HCT116 (cell line): Measurements from ENCODE around the gene NAA80. TPM values are rescaled to one million over a fixed set of nuclear protein-coding genes. Genes with fewer than 3 reads are reported as not detected.

Experiments
- ATAC-seq: fragments of 200-7000 bp; cut with Tn5 transposase; 2 replicates; pipeline ENCODE4 v1.9.1; 2020; ENCODE audit warnings: mild to moderate bottlenecking, moderate library complexity
- BruUV-seq: library from RNA; stranded (reverse); fragments of 400-500 nt; replicated peaks from 2 replicates; lab custom pipeline; 2021; lab: Mats Ljungman, UMichigan
- CTCF ChIA-PET: fragments of 300-600 bp; sonication (Branson Sonifier 250); formaldehyde crosslinking; loops from one replicate; lab custom pipeline; 2021; ENCODE audit warnings: antibody characterized with exemption; lab: Charles Lee
- POLR2A ChIA-PET: fragments of 300-600, 350-600 bp; sonication (Branson Sonifier 250); formaldehyde crosslinking; loops from one replicate; lab custom pipeline; 2021; ENCODE audit warnings: antibody characterized with exemption; lab: Charles Lee
- RAD21 ChIA-PET, 2 experiments: fragments of 300-600 bp; sonication (Branson Sonifier 250); formaldehyde crosslinking; loops; one replicate each; lab custom pipeline; 2023; ENCODE audit warnings: low total read pairs in 2 of 2; ENCODE audit not compliant: uncharacterized antibody in 2 of 2, unreplicated experiment in 2 of 2, low non-redundant PET in 1 of 2; lab: Charles Lee
- DNase-seq: peaks from one replicate; pipeline ENCODE4 v3.0.0-alpha.2; 2010; ENCODE audit warnings: low read depth, low spot score
- H2AFZ ChIP-seq: fragments of 200-600 bp; shearing (Covaris generic), sonication (generic); 2 replicates; pipeline ENCODE4 v1.6.1; 2017; ENCODE audit warnings: low read depth, mixed run types, mixed read lengths, antibody characterized with exemption, low read length; ENCODE audit not compliant: poor library complexity, severe bottlenecking
- H3K27ac ChIP-seq: 2 replicates; pipeline ENCODE4 v1.5.1; 2012; ENCODE audit warnings: low read depth, low read length
- H3K27me3 ChIP-seq: fragments of 200-600 bp; sonication (generic); 2 replicates; pipeline ENCODE4 v1.6.1; 2016; ENCODE audit warnings: mixed run types, low read length, mixed read lengths; ENCODE audit not compliant: insufficient read depth
- H3K36me3 ChIP-seq, 2 experiments: fragments of 200-500 bp in 1 of 2; fragments of 200-600 bp in 1 of 2; sonication (Bioruptor generic) in 1 of 2; sonication (generic) in 1 of 2; 2 replicates each; pipeline versions ENCODE4 v1.5.1 to v1.6.1; 2014 to 2016; ENCODE audit warnings: low read length in 2 of 2, inconsistent platforms in 1 of 2, mixed read lengths in 1 of 2, mixed run types in 1 of 2; ENCODE audit not compliant: insufficient read depth in 2 of 2, control insufficient read depth in 1 of 2
- H3K4me1 ChIP-seq, 2 experiments: fragments of 200-600 bp in 1 of 2; sonication (generic) in 1 of 2; 2 replicates each; pipeline versions ENCODE4 v1.5.1 to v1.6.1; 2012 to 2017; ENCODE audit warnings: low read length in 2 of 2, inconsistent platforms in 1 of 2, mild to moderate bottlenecking in 1 of 2, mixed read lengths in 1 of 2, mixed run types in 1 of 2, moderate library complexity in 1 of 2; ENCODE audit not compliant: insufficient read depth in 2 of 2, control insufficient read depth in 1 of 2
- H3K4me2 ChIP-seq: fragments of 200-600 bp; sonication (generic); 2 replicates; pipeline ENCODE4 v1.6.1; 2017; ENCODE audit warnings: mixed run types, low read length, mixed read lengths
- H3K4me3 ChIP-seq, 2 experiments: fragments of 200-600 bp in 1 of 2; sonication (generic) in 1 of 2; replicated peaks in 1 of 2; 2 replicates each; pipeline ENCODE4 v1.5.1; 2011 to 2016; ENCODE audit warnings: low read length in 2 of 2, control low read depth in 1 of 2, low read depth in 1 of 2, mild to moderate bottlenecking in 1 of 2, mixed read lengths in 1 of 2, mixed run types in 1 of 2
- H3K79me2 ChIP-seq: fragments of 200-600 bp; sonication (generic); 2 replicates; pipeline ENCODE4 v1.6.1; 2017; ENCODE audit warnings: mild to moderate bottlenecking, mixed run types, low read length, moderate library complexity, mixed read lengths; ENCODE audit not compliant: insufficient read depth
- H3K9ac ChIP-seq: fragments of 200-600 bp; sonication (generic); 2 replicates; pipeline ENCODE4 v1.6.1; 2016; ENCODE audit warnings: low read length, mixed read lengths
- H3K9me2 ChIP-seq: fragments of 200-600 bp; sonication (generic), shearing (Covaris generic); 2 replicates; pipeline ENCODE4 v1.6.1; 2017; ENCODE audit warnings: mixed run types, mild to moderate bottlenecking, moderate library complexity; ENCODE audit not compliant: insufficient read depth
- H3K9me3 ChIP-seq, 2 experiments: fragments of 200-500 bp in 1 of 2; fragments of 200-600 bp in 1 of 2; sonication (Bioruptor generic) in 1 of 2; sonication (generic) in 1 of 2; 2 replicates each; pipeline ENCODE4 v1.6.1; 2014 to 2017; ENCODE audit warnings: low read length in 2 of 2, mixed read lengths in 2 of 2, inconsistent platforms in 1 of 2, low read depth in 1 of 2, mild to moderate bottlenecking in 1 of 2, mixed run types in 1 of 2, moderate library complexity in 1 of 2; ENCODE audit not compliant: control insufficient read depth in 1 of 2, insufficient read depth in 1 of 2
- H4K20me1 ChIP-seq: fragments of 200-600 bp; sonication (generic), shearing (Covaris generic); 2 replicates; pipeline ENCODE4 v1.6.1; 2017; ENCODE audit warnings: mixed run types, mild to moderate bottlenecking, moderate library complexity; ENCODE audit not compliant: insufficient read depth
- EGR1 ChIP-seq: IDR thresholded peaks from 2 replicates; pipeline ENCODE4 v1.6.1; 2012; ENCODE audit warnings: low read depth
- EZH2phosphoT487 ChIP-seq: fragments of 200-600 bp; IDR thresholded peaks from 2 replicates; pipeline ENCODE4 v1.6.1; 2018; ENCODE audit warnings: antibody characterized with exemption, borderline replicate concordance
- FOSL1 ChIP-seq: IDR thresholded peaks from 2 replicates; pipeline ENCODE4 v1.6.1; 2012; ENCODE audit warnings: low read depth
- JUND ChIP-seq: IDR thresholded peaks from 2 replicates; pipeline ENCODE4 v1.6.1; 2012
- intact Hi-C: fragments of 100-400 bp; cut with micrococcal nuclease; formaldehyde crosslinking; loops from 2 replicates; pipeline ENCODE4 v1.10.0; 2022
- total RNA-seq: library from RNA; stranded (reverse); gene quantifications from one replicate; pipeline ENCODE4 v1.2.1, GENCODE V29; 2021; ENCODE audit not compliant: unreplicated experiment
- TF ChIP-seq, protein P1 (sequence below), 3 experiments: fragments of 200-600 bp in 1 of 3; sonication (generic) in 1 of 3; IDR thresholded peaks in 2 of 3; conservative IDR thresholded peaks in 1 of 3; 2 replicates each; pipeline ENCODE4 v1.5.1; 2012 to 2017; ENCODE audit warnings: low read depth in 2 of 3, low read length in 2 of 3, antibody characterized with exemption in 1 of 3, borderline replicate concordance in 1 of 3, control low read depth in 1 of 3, mild to moderate bottlenecking in 1 of 3, mixed read lengths in 1 of 3, mixed run types in 1 of 3, moderate library complexity in 1 of 3; ENCODE audit not compliant: insufficient read depth in 1 of 3
- TF ChIP-seq, protein P2 (sequence below): IDR thresholded peaks from 2 replicates; pipeline ENCODE4 v1.6.1; 2012
- TF ChIP-seq, protein P3 (sequence below): IDR thresholded peaks from 2 replicates; pipeline ENCODE4 v1.6.1; 2011; ENCODE audit warnings: mild to moderate bottlenecking, low read length, moderate library complexity; ENCODE audit not compliant: insufficient replicate concordance; ENCODE audit errors: extremely low read depth

Gene NAA80
- total RNA-seq, 1 experiment from 2014 or later, result 21.3 TPM

DNA sequence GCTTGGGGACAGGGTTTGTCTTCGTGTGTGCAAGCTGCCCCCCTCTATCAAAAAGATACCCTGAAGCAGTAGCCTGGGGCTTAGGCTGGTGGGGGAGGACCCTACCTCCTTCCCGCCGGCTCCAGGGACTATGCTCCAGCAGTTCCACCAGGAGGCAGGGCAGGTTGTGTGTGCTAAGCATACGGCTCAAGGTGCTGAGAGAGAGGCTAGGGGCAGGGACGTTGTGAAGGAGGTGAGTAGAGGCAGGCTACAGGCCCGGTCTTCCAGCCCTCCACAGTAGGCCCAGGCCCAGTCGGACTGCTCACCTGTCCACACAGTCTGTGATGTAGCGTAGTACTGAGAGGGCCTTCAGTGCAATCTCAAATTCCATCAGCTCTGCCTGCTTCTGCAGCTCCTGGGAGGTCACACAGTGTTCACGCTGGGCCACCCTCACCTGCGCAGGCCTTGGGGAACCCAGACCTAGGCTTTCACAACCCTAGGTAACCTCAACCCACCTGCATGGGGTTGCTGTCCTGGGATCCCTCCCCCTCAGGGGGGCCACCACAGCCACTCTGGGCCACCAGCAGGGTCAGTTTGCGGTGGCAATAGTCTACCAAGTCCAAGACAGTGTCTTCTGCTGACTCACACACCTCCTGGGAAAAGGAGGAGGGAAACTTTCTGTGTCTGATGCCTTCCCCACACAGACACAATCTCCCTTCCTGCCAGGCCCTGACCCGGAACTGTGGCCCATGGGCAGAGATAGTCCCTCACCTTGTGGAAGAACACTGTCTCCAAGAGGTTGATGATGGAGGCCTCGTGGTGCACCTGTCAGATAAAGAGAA lies 43.8 kb upstream of the NAA80 start:
- TF ChIP-seq, protein P1, sequence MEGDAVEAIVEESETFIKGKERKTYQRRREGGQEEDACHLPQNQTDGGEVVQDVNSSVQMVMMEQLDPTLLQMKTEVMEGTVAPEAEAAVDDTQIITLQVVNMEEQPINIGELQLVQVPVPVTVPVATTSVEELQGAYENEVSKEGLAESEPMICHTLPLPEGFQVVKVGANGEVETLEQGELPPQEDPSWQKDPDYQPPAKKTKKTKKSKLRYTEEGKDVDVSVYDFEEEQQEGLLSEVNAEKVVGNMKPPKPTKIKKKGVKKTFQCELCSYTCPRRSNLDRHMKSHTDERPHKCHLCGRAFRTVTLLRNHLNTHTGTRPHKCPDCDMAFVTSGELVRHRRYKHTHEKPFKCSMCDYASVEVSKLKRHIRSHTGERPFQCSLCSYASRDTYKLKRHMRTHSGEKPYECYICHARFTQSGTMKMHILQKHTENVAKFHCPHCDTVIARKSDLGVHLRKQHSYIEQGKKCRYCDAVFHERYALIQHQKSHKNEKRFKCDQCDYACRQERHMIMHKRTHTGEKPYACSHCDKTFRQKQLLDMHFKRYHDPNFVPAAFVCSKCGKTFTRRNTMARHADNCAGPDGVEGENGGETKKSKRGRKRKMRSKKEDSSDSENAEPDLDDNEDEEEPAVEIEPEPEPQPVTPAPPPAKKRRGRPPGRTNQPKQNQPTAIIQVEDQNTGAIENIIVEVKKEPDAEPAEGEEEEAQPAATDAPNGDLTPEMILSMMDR (IDR thresholded peaks at IDR 0.05 in 2 of 3, conservative IDR thresholded peaks at IDR 0.05 in 1 of 3; ENCODE audit: borderline replicate concordance in 1 of 3, insufficient read depth in 1 of 3, low read depth in 2 of 3, low read length in 2 of 3), result peak in 2 of 3 experiments; percentile 24 to 32; a peak in 2 of 6 replicates
- TF ChIP-seq EZH2phosphoT487, result no peak
- TF ChIP-seq, all 23 proteins: peak for 1
- no TSS peak for BruUV-seq
- intact Hi-C loops, result no loop called here
- ATAC-seq (no peak), DNase-seq (no peak)
- no peaks in the 10 kb centered on the region for H3K27me3 ChIP-seq
- ChIA-PET CTCF (no interaction called here), RAD21 (no interaction called here), POLR2A (no interaction called here)
- no peak overlapping the region for H3K27ac ChIP-seq
- H3K36me3 ChIP-seq, result peaks cover 0 to 3% of the 10 kb centered on the region in 2 experiments; a peak in 1 of 4 replicates
- no peaks in the 10 kb centered on the region for H4K20me1 ChIP-seq
- H3K9me2 ChIP-seq, result no peaks in the 10 kb centered on the region
- no peaks in the 10 kb centered on the region for H3K9me3 ChIP-seq
- H2AFZ ChIP-seq, result no peak overlapping the region
- H3K4me1 ChIP-seq, result peaks cover 24 to 60% of the 10 kb centered on the region in 2 experiments
- no peak overlapping the region for H3K4me2 ChIP-seq
- no peak overlapping the region for H3K9ac ChIP-seq
- H3K79me2 ChIP-seq, result peaks cover 21% of the 10 kb centered on the region
- no peak overlapping the region for H3K4me3 ChIP-seq

DNA sequence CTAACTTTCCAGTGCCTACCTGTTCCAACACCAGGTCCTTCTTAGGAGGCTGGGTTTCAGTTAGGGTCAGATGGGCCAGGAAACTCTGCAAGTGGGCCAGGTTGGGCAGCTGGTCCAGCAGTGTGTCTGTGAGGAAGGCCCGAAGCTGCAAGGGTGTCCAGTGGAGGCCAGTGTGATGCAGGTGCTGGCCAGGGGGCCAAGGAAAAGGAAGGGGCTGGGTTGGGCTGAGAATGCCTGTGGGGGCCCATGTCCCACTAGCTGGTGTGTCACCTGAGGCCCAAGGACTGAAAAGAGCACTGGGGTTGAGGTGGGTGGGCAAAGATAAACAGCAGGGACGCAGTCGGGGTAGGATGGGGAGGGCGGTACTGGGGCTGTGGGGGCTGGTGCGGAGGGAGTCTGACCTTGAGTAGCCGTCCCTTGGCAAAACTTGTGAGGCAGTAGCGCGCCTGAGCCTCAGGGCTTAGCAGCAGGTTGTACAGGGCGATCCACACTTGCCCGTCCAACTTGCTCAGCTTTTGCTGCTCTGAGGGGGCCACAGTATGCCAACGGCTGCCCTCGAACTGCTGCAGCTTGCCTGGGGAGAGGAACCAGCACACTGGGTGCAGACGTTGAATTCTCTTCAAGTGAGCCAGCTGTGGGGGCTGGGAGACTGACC lies 42.9 kb upstream of the NAA80 start:
- Histone ChIP-seq H2AFZ (no peak overlapping the region), H3K9me3 (no peaks in the 10 kb centered on the region), H4K20me1 (no peaks in the 10 kb centered on the region), H3K4me2 (peak overlapping the region; percentile 95), H3K9me2 (no peaks in the 10 kb centered on the region), H3K4me1 (peaks cover 28 to 62% of the 10 kb centered on the region in 2 experiments), H3K79me2 (peaks cover 22% of the 10 kb centered on the region), H3K27me3 (no peaks in the 10 kb centered on the region), H3K36me3 (no peaks in the 10 kb centered on the region), H3K4me3 (no peak overlapping the region), H3K9ac (0 out of 2 replicates have a peak overlapping the region, but pooled peaks have one; percentile 98), H3K27ac (no peak overlapping the region)
- ChIA-PET RAD21 (no interaction called here), POLR2A (no interaction called here), CTCF (no interaction called here)
- ATAC-seq (no peak), DNase-seq (no peak)
- BruUV-seq, result no TSS peak
- intact Hi-C loops, result no loop called here
- TF ChIP-seq, protein P2, sequence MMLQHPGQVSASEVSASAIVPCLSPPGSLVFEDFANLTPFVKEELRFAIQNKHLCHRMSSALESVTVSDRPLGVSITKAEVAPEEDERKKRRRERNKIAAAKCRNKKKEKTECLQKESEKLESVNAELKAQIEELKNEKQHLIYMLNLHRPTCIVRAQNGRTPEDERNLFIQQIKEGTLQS, result no peak
- TF ChIP-seq, protein P1 (IDR thresholded peaks at IDR 0.05 in 2 of 3, conservative IDR thresholded peaks at IDR 0.05 in 1 of 3; ENCODE audit: borderline replicate concordance in 1 of 3, insufficient read depth in 1 of 3, low read depth in 2 of 3, low read length in 2 of 3), result no peak
- TF ChIP-seq JUND (no peak), EGR1 (no peak), FOSL1 (no peak)
- TF ChIP-seq, protein P3, sequence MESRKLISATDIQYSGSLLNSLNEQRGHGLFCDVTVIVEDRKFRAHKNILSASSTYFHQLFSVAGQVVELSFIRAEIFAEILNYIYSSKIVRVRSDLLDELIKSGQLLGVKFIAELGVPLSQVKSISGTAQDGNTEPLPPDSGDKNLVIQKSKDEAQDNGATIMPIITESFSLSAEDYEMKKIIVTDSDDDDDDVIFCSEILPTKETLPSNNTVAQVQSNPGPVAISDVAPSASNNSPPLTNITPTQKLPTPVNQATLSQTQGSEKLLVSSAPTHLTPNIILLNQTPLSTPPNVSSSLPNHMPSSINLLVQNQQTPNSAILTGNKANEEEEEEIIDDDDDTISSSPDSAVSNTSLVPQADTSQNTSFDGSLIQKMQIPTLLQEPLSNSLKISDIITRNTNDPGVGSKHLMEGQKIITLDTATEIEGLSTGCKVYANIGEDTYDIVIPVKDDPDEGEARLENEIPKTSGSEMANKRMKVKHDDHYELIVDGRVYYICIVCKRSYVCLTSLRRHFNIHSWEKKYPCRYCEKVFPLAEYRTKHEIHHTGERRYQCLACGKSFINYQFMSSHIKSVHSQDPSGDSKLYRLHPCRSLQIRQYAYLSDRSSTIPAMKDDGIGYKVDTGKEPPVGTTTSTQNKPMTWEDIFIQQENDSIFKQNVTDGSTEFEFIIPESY, result no peak
